GM11168 (cell line): ENCODE results near the gene EVI5L.

ENCODE experiments used
- in situ Hi-C: fragments of 300-500 bp; cut with MboI; formaldehyde crosslinking; loops from one replicate; pipeline ENCODE4 v1.12.0; 2022; ENCODE audit warnings: low sequenced_read_pairs; ENCODE audit not compliant: unreplicated experiment

Gene EVI5L

GRCh38 chr19:7868671-7869452 is 38.8 kb downstream of the EVI5L start:
- in situ Hi-C loops: no loop called here

GRCh38 chr19:7869453-7869909 is 39.5 kb downstream of the EVI5L start:
- in situ Hi-C loops: no loop called here

DNA sequence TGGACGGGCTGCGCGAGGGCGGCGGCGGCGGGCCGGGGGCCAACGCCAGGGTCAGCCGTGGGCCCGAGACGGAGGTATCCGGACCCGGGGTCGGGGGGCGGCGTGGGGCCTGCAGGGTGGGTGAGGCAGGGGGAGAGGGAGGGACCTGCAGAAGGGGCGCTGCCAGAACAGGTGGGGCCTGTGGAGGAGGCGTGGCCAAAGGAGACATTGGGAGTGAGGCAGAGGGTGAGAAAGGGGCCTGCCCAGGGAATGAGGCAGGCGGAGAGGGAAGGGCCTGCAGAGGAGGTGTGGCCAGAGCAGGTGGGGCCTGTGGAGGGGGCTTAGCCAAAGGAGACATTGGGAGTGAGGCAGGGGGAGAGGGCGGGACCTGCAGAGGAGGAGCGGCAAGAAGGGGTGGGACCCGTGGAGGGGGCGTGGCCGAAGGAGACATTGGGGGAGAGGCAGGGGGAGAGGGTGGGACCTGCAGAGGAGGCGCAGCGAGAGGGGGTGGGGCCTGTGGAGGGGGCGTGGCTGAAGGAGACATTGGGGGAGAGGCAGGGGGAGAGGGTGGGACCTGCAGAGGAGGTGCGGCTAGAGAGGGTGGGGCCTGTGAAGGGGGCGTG is 40.0 kb downstream of the EVI5L start:
- in situ Hi-C loops: no loop called here

DNA sequence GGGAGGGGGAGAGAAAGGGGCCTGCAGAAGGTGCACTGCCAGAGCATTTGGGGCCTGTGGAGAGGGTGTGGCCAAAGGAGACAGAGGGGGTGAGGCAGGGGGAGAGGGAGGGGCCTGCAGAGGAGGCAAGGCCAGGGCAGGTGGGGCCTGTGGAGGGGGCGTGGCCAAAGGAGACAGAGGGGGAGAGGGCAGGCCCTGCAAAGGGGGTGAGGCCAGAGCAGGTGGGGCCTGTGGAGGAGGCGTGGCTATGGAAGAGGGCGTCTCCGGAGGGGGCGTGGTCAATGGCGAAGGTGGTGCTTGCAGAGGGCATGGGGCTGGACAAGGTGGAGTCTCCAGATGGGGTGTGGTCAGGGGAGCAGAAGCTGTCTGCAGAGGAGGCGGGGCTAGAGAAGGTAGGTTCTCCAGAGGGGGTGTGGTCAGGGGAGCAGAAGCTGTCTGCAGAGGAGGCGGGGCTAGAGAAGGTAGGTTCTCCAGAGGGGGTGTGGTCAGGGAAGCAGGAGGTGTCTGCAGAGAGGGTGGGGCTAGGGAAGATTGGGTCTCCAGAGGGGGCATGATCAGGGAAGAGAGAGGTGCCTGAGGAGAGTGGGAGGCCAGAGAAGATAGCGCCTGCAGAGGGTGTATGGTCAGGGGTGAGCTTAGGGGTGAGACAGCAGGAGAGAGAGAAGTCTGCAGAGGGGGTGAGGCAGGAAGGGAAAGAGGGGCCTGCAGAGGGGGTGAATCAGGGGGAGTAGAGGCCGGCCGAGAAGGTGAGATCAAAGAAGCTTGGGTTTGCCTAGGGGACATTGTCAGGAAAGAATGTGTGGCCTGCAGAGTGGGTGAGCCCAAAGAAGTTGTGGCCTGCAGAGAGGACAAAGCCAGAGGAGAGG is 40.8 kb downstream of the EVI5L start:
- in situ Hi-C loops: no loop called here

DNA sequence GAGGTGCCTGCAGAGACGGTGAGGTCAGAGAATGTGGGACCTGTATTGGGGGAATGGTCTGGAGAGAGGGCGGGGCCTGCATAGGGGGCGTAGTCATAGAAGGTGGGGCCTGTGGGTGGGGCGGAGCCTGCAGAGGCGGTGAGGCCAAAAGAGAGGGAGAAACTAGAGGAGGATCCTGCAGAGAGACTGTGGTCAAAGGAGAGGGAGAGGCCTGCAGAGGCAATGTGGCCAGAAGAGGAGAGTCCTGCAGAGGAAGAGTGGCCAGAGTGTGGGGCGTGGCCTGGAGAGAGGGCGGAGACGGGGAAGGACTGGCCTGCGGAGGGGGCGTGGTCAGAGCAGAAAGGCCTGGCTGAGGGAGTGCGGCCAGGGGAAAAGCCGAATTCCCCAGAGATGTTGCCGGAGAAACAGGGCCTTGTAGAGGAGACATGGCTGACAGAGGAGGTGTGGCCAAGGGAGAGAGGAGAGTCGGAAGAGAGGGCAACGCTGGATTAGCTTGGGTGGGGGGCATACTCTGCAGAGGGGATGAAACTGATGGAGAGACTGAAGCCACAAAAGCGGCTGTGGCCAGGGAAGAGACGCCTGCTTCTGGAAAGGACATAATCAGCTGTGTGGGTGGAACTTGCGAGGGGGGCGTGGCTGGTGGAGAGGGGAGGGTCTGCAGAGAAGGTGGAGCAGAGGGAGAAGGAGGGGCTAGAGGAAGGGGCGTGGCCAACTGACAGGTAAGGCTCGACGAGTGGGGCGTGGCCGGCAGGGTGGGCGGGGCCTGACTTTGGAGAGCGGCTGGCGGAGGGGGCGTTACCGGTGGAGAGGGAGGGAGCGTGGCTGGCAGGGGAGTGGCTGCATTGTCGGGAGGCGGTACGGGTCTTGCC is 41.7 kb downstream of the EVI5L start:
- in situ Hi-C loops: no loop called here

DNA sequence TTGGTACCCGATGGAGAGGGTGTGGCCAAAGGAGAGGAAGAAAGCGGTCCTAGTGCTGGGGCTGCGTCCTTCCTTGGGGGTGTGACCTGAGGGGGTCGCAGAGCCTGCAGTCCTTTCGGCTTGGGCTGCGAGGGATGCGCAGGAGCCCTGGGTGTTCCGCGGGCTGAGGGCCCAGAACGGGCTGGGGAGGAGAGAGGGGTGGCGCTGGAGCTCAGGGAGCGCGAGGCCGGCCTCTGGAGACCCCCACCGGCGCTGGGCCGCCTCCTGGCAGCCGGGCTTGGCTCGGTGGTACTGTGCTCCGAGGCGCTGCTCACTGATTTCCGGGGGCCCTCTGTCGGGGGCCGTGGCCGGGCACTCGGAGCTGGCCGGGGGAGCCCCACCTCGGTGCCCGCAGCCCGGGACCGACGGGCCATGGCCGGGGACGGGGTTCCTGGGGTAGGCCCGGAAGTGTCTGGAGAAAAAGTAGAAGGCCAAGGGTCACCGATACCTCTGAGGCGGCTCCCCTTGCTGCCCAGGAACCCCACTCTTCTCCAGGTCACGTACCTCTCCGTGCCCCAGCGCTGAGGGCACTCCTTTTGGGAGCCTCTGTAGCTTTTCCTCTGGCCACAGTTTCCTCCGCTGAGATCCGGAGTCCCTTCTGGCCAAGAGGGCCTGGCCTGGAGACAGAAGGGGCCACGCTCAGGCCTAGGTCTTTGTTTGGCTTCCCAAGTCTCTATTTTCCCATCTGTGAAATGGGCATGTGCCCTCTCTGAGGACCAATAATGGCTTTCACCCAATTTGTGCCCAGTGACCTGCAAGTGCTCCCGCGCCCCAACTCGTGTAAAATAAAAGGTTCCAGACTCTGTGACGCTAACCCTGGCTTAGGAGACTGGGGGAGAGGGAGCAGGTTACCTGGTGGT is 42.5 kb downstream of the EVI5L start:
- in situ Hi-C loops: no loop called here

GRCh38 chr19:7873304-7874075 is 43.5 kb downstream of the EVI5L start:
- in situ Hi-C loops: no loop called here

GRCh38 chr19:7874076-7874896 is 44.3 kb downstream of the EVI5L start, which contains the start of gene PRR36:
TSS of gene PRR36 (minus strand) at chr19:7874390. CDS start at chr19:7873689, 701 bp downstream.
- in situ Hi-C loops: no loop called here

- in situ Hi-C loops: no loop called here
These were observed 44.9 kb downstream of the EVI5L start for GRCh38 chr19:7874897-7875273.

- in situ Hi-C loops: no loop called here
These were observed 47.3 kb downstream of the EVI5L start for GRCh38 chr19:7877249-7877836.

- in situ Hi-C loops: no loop called here
These were observed 49.2 kb downstream of the EVI5L start for GRCh38 chr19:7879111-7879807.

- in situ Hi-C loops: no loop called here
These were observed 49.8 kb downstream of the EVI5L start for GRCh38 chr19:7879836-7880235.

GRCh38 chr19:7881910-7882309 is 51.9 kb downstream of the EVI5L start:
- in situ Hi-C loops: no loop called here

GRCh38 chr19:7883105-7883504 is 53.1 kb downstream of the EVI5L start:
- in situ Hi-C loops: no loop called here

GRCh38 chr19:7883796-7884570 is 54.0 kb downstream of the EVI5L start:
- in situ Hi-C loops: no loop called here

- in situ Hi-C loops: no loop called here
These were observed 55.8 kb downstream of the EVI5L start for GRCh38 chr19:7885818-7886217.
